GM10266 (cell line): ENCODE results near the gene SLC9A7.

Experiments used
- DNase-seq: peaks from one replicate; pipeline ENCODE4 v3.0.0; 2012; ENCODE audit errors: extremely low spot score
- CTCF ChIP-seq: IDR thresholded peaks from 2 replicates; pipeline ENCODE4 v1.5.1; 2012; ENCODE audit warnings: mild to moderate bottlenecking, low read depth; ENCODE audit not compliant: control insufficient read depth, insufficient read depth; ENCODE audit errors: missing control alignments

SLC9A7 gene

GRCh38 chrX:46627062-46627461 lies 131.9 kb downstream of the SLC9A7 start:
- no peak for TF ChIP-seq CTCF
- DNase-seq, result no peak

GRCh38 chrX:46626566-46626965 lies 132.4 kb downstream of the SLC9A7 start:
- no peak for DNase-seq
- TF ChIP-seq CTCF, result no peak

- no peak for DNase-seq
- no peak for TF ChIP-seq CTCF
These were observed 134.7 kb downstream of the SLC9A7 start for GRCh38 chrX:46624090-46624786.

- DNase-seq, result no peak
- TF ChIP-seq CTCF, result no peak
These were observed 137.3 kb downstream of the SLC9A7 start for GRCh38 chrX:46621572-46621971.

- DNase-seq, result no peak
- TF ChIP-seq CTCF, result no peak
These were observed 138.4 kb downstream of the SLC9A7 start for GRCh38 chrX:46620505-46620904.

- no peak for TF ChIP-seq CTCF
- DNase-seq, result no peak
These were observed 140.0 kb downstream of the SLC9A7 start for GRCh38 chrX:46618947-46619346.

GRCh38 chrX:46617906-46618305 lies 141.0 kb downstream of the SLC9A7 start:
- no peak for DNase-seq
- TF ChIP-seq CTCF, result no peak
